Astrocyte (in vitro differentiated cells and primary cell): Measurements from ENCODE around the gene LRRC52. TPM values are rescaled to one million over a fixed set of nuclear protein-coding genes. Genes with fewer than 3 reads are reported as not detected.
A peak's percentile ranks its signal among the peaks of the same experiment; 100 is the strongest.

Experiments used
- DNase-seq: peaks from one replicate; pipeline ENCODE4 v3.0.0-alpha.2; 2010; ENCODE audit warnings: low read depth
- FAIRE-seq: peaks from 2 replicates; lab custom pipeline; 2011; peaks lifted over from hg19 to GRCh38; lab: Jason Lieb, UNC
- H2AFZ ChIP-seq: 2 replicates; pipeline ENCODE4 v1.6.0; 2012; ENCODE audit warnings: low read depth, low read length, inconsistent platforms
- H3K27ac ChIP-seq: 2 replicates; pipeline ENCODE4 v1.5.1; 2011; ENCODE audit warnings: low read depth, low read length, inconsistent platforms
- H3K27me3 ChIP-seq: 2 replicates; pipeline ENCODE4 v1.6.0; 2011; ENCODE audit warnings: low read length, inconsistent platforms; ENCODE audit not compliant: insufficient read depth
- H3K36me3 ChIP-seq: 2 replicates; pipeline ENCODE4 v1.5.1; 2011; ENCODE audit warnings: low read length, inconsistent platforms; ENCODE audit not compliant: insufficient read depth
- H3K4me1 ChIP-seq: 2 replicates; pipeline ENCODE4 v1.5.1; 2011; ENCODE audit warnings: low read length, inconsistent platforms; ENCODE audit not compliant: insufficient read depth
- H3K4me2 ChIP-seq: 2 replicates; pipeline ENCODE4 v1.6.0; 2012; ENCODE audit warnings: low read length, inconsistent platforms
- H3K4me3 ChIP-seq: 2 replicates; pipeline ENCODE4 v1.5.1; 2011; ENCODE audit warnings: low read depth, mild to moderate bottlenecking, low read length, inconsistent platforms; ENCODE audit not compliant: insufficient read depth
- H3K79me2 ChIP-seq: 2 replicates; pipeline ENCODE4 v1.6.0; 2012; ENCODE audit warnings: mild to moderate bottlenecking, low read length, inconsistent platforms; ENCODE audit not compliant: insufficient read depth
- H3K9ac ChIP-seq: 2 replicates; pipeline ENCODE4 v1.6.0; 2012; ENCODE audit warnings: mild to moderate bottlenecking, low read length, inconsistent platforms
- H3K9me3 ChIP-seq: 2 replicates; pipeline ENCODE4 v1.5.1; 2012; ENCODE audit warnings: low read depth, mild to moderate bottlenecking, low read length, inconsistent platforms; ENCODE audit not compliant: insufficient read depth
- H4K20me1 ChIP-seq: 2 replicates; pipeline ENCODE4 v1.6.0; 2012; ENCODE audit warnings: low read length, inconsistent platforms; ENCODE audit not compliant: insufficient read depth
- H3K27ac Mint-ChIP-seq: one replicate; pipeline ENCODE4 v1.8.0; 2021; ENCODE audit warnings: mild to moderate bottlenecking, mixed read lengths; ENCODE audit not compliant: unreplicated experiment
- H3K27me3 Mint-ChIP-seq: one replicate; pipeline ENCODE4 v1.8.0; 2021; ENCODE audit warnings: low read depth, mixed read lengths; ENCODE audit not compliant: unreplicated experiment
- H3K36me3 Mint-ChIP-seq: one replicate; pipeline ENCODE4 v1.8.0; 2021; ENCODE audit warnings: low read depth, mixed read lengths; ENCODE audit not compliant: unreplicated experiment
- H3K4me1 Mint-ChIP-seq: one replicate; pipeline ENCODE4 v1.8.0; 2021; ENCODE audit warnings: low read depth, mixed read lengths; ENCODE audit not compliant: unreplicated experiment
- H3K4me3 Mint-ChIP-seq: one replicate; pipeline ENCODE4 v1.8.0; 2021; ENCODE audit warnings: mild to moderate bottlenecking, moderate library complexity, mixed read lengths; ENCODE audit not compliant: unreplicated experiment
- H3K9me3 Mint-ChIP-seq: one replicate; pipeline ENCODE4 v1.8.0; 2021; ENCODE audit warnings: mild to moderate bottlenecking, mixed read lengths; ENCODE audit not compliant: unreplicated experiment
- CTCF ChIP-seq: IDR thresholded peaks from 2 replicates; pipeline ENCODE4 v1.5.1; 2011; ENCODE audit warnings: low read depth, mild to moderate bottlenecking, inconsistent platforms, low read length, moderate library complexity; ENCODE audit not compliant: insufficient read depth
- EZH2 ChIP-seq: IDR thresholded peaks from 2 replicates; pipeline ENCODE4 v1.6.1; 2012; ENCODE audit warnings: mild to moderate bottlenecking, low read length, inconsistent platforms; ENCODE audit not compliant: insufficient read depth
- total RNA-seq: library from RNA; stranded (reverse); gene quantifications from 2 replicates; pipeline ENCODE4 v1.2.1, GENCODE V29; 2021

LRRC52 gene
- total RNA-seq, 1 donor from 2014 or later = not detected

DNA sequence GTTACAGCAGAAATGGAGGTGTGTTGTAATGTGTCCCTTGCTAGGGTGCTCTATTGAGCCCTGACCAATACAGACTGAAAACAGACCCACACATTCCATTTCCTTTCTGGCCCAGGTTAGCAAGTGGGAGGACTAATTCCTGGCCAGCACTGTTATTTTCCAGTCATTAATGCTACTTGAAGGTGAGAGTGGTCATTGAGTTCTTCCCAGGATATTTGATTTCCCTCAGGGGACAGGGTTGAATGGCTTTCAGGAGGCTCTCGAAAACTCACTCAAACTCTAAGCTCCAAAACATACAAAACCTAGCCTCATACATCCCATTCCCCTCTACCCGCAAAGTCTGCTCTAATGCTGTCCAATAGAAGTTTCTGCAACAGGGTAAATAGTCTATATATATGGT is 6.2 kb downstream of the LRRC52 start:
- no peaks in the 10 kb centered on the region for H3K4me1 ChIP-seq
- peak; percentile 29 for FAIRE-seq
- peaks cover 4% of the 10 kb centered on the region for H3K9me3 Mint-ChIP-seq

GRCh38 chr1:165551469-165551868 is 7.7 kb downstream of the LRRC52 start:
- no peak overlapping the region for H3K27ac Mint-ChIP-seq
- H3K36me3 Mint-ChIP-seq = no peaks in the 10 kb centered on the region
- Histone ChIP-seq H3K36me3 (no peaks in the 10 kb centered on the region), H3K9me3 (no peaks in the 10 kb centered on the region), H3K79me2 (no peaks in the 10 kb centered on the region), H3K27me3 (no peaks in the 10 kb centered on the region), H2AFZ (no peak overlapping the region), H3K27ac (no peak overlapping the region), H4K20me1 (no peaks in the 10 kb centered on the region), H3K4me3 (no peak overlapping the region), H3K4me1 (no peaks in the 10 kb centered on the region), H3K9ac (no peak overlapping the region), H3K4me2 (no peak overlapping the region)
- H3K4me1 Mint-ChIP-seq = no peaks in the 10 kb centered on the region
- peaks cover 2% of the 10 kb centered on the region for H3K9me3 Mint-ChIP-seq
- TF ChIP-seq CTCF = no peak
- no peak for TF ChIP-seq EZH2
- H3K4me3 Mint-ChIP-seq = no peak overlapping the region
- peaks cover 73% of the 10 kb centered on the region for H3K27me3 Mint-ChIP-seq
- DNase-seq (no peak), FAIRE-seq (no peak)

More for the DNA sequence above, 6.2 kb downstream of the LRRC52 start:
- Mint-ChIP-seq H3K27me3 (peaks cover 74% of the 10 kb centered on the region), H3K27ac (no peak overlapping the region), H3K36me3 (no peaks in the 10 kb centered on the region), H3K4me1 (no peaks in the 10 kb centered on the region), H3K4me3 (no peak overlapping the region)
- H3K36me3 ChIP-seq = no peaks in the 10 kb centered on the region
- no peak for DNase-seq
- no peaks in the 10 kb centered on the region for H3K79me2 ChIP-seq
- H3K4me2 ChIP-seq = no peak overlapping the region
- no peaks in the 10 kb centered on the region for H4K20me1 ChIP-seq
- H3K9ac ChIP-seq = no peak overlapping the region
- no peak overlapping the region for H2AFZ ChIP-seq
- no peak overlapping the region for H3K27ac ChIP-seq
- H3K4me3 ChIP-seq = no peak overlapping the region
- H3K9me3 ChIP-seq = no peaks in the 10 kb centered on the region
- no peak for TF ChIP-seq EZH2
- TF ChIP-seq CTCF = no peak
- H3K27me3 ChIP-seq = no peaks in the 10 kb centered on the region

DNA sequence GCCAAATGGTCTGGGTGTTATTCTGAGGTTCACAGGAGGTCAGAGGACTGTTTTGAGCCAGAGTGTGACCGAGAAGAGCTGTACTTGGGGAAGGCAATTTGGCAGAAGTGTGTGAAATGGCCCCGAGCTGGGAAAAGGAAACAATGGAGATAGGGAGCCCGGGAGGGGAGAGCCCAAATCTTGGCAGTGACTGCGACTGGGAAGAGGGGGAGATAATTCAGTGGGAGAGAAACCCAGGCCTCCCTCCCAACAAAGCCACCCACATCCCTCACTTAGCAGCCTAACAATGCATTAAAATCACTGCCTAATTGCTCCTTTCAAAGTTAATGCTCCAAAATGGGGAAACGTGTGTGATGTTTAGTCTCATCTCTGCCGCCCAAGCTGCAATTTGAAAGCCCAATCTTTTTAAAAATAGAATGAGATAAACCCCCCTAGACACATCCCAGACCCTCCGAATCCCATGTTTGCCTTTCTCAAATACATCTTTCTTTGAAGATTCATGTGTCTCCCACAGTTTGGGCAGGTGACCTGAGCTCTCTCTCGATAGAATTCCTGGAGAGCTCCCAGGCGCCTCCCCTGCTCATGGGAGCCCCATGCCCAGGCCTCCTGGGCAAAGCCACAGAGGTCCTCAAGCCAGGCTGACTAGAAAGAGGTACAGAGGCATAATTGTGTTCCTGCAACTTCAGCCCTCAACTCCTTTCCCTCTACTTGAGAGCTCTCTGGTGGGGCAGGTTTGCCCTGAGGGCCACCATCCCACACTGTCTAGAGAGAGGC is 17.3 kb downstream of the LRRC52 start:
- H3K27me3 Mint-ChIP-seq = peaks cover 59% of the 10 kb centered on the region

More for the DNA sequence above, 17.3 kb downstream of the LRRC52 start:
- Histone ChIP-seq H3K4me3 (no peak overlapping the region), H3K9me3 (no peaks in the 10 kb centered on the region), H3K36me3 (no peaks in the 10 kb centered on the region), H4K20me1 (no peaks in the 10 kb centered on the region), H3K4me2 (no peak overlapping the region), H3K9ac (no peak overlapping the region), H3K79me2 (no peaks in the 10 kb centered on the region), H3K27ac (no peak overlapping the region), H2AFZ (no peak overlapping the region), H3K4me1 (no peaks in the 10 kb centered on the region), H3K27me3 (peaks cover 3% of the 10 kb centered on the region)
- no peak overlapping the region for H3K27ac Mint-ChIP-seq
- DNase-seq = no peak
- H3K4me1 Mint-ChIP-seq = peaks cover 5% of the 10 kb centered on the region
- no peak overlapping the region for H3K4me3 Mint-ChIP-seq
- no peak for TF ChIP-seq CTCF
- no peak for TF ChIP-seq EZH2
- peaks cover 2% of the 10 kb centered on the region for H3K36me3 Mint-ChIP-seq
- peaks cover under 1% of the 10 kb centered on the region for H3K9me3 Mint-ChIP-seq
- no peak for FAIRE-seq
